ENCODE results near the gene MVP. TPM values are rescaled to one million over a fixed set of nuclear protein-coding genes. Genes with fewer than 3 reads are reported as not detected.

MVP gene
- total RNA-seq, 4 donors from 2014 or later: 82.2 to 162 (median 129) TPM

- TF ChIP-seq EP300 (IDR thresholded peaks at IDR 0.05): no peak
- TF ChIP-seq CTCF (IDR thresholded peaks at IDR 0.05): no peak
- no peak for TF ChIP-seq POLR2AphosphoS5 (IDR thresholded peaks at IDR 0.05)
- no peak for TF ChIP-seq POLR2A (IDR thresholded peaks at IDR 0.05)
- no peak for ATAC-seq
- Histone ChIP-seq H3K27me3 (no peaks in the 10 kb centered on the region), H3K9me3 (no peaks in the 10 kb centered on the region), H3K4me3 (peak overlapping the region in 1 of 2 donors; percentile 84), H3K4me1 (peaks cover 6 to 87% (median 53%) of the 10 kb centered on the region in 3 donors), H3K27ac (peak overlapping the region in 3 of 4 donors; percentile 98), H3K36me3 (peaks cover 0 to 28% of the 10 kb centered on the region in 2 donors)
- WGBS, 2 donors (ENCODE audit: low coverage in 1 of 2): 65 to 100% methylated on average over 1 to 3 of the region's 5 CpGs
Measured at GRCh38 chr16:29814592-29814991, 5.7 kb upstream of the MVP start.

- peaks cover 6 to 87% (median 53%) of the 10 kb centered on the region in 3 donors for H3K4me1 ChIP-seq
- whole genome bisulfite sequencing, 2 donors (ENCODE audit: low coverage in 1 of 2): 1 to 13% methylated on average over 5 to 16 of the region's 39 CpGs
Measured at GRCh38 chr16:29815032-29815721, 5.1 kb upstream of the MVP start.

GRCh38 chr16:29815793-29816693 lies 4.2 kb upstream of the MVP start, which contains the start of gene PAGR1:
Gene PAGR1 (plus strand): TSS chr16:29816152. CDS start chr16:29816526, 374 bp downstream.
- Histone ChIP-seq H3K4me3 (peak within 1 kb of the TSS; percentile 58 to 84), H3K9me3 (no peaks in the 10 kb centered on the region), H3K27me3 (no peaks in the 10 kb centered on the region), H3K27ac (peak within 1 kb of the TSS; percentile 84 to 98 (median 98)), H3K36me3 (peaks cover 0 to 20% of the 10 kb centered on the region in 2 donors), H3K4me1 (peaks cover 2 to 85% (median 45%) of the 10 kb centered on the region in 3 donors)
- ATAC-seq: peak; percentile 85
- TF ChIP-seq POLR2AphosphoS5 (IDR thresholded peaks at IDR 0.05): peak; percentile 65
- TF ChIP-seq EP300 (IDR thresholded peaks at IDR 0.05): no peak
- peak in 3 of 4 experiments; percentile 84 to 98 (median 91) for TF ChIP-seq CTCF (IDR thresholded peaks at IDR 0.05)
- peak; percentile 32 to 49 for TF ChIP-seq POLR2A (IDR thresholded peaks at IDR 0.05)
- WGBS, 2 donors (ENCODE audit: low coverage in 1 of 2): 0 to 1% methylated on average over 10 to 23 of the region's 70 CpGs

More at GRCh38 chr16:29815032-29815721, 5.1 kb upstream of the MVP start:
- H3K4me3 ChIP-seq: peak overlapping the region; percentile 25 to 84
- TF ChIP-seq POLR2A (IDR thresholded peaks at IDR 0.05) (no peak), CTCF (IDR thresholded peaks at IDR 0.05) (no peak), POLR2AphosphoS5 (IDR thresholded peaks at IDR 0.05) (no peak), EP300 (IDR thresholded peaks at IDR 0.05) (no peak)
- no peak for ATAC-seq
- H3K27me3 ChIP-seq: no peaks in the 10 kb centered on the region
- H3K9me3 ChIP-seq: no peaks in the 10 kb centered on the region
- peak overlapping the region; percentile 60 to 98 (median 98) for H3K27ac ChIP-seq
- peaks cover 0 to 22% of the 10 kb centered on the region in 2 donors for H3K36me3 ChIP-seq

- peak; percentile 44 for ATAC-seq
- Histone ChIP-seq H3K4me3 (peak overlapping the region; percentile 58 to 84), H3K4me1 (peaks cover 2 to 86% (median 51%) of the 10 kb centered on the region in 3 donors), H3K36me3 (peaks cover 0 to 20% of the 10 kb centered on the region in 2 donors), H3K27me3 (no peaks in the 10 kb centered on the region), H3K9me3 (no peaks in the 10 kb centered on the region), H3K27ac (peak overlapping the region; percentile 84 to 98 (median 98))
- 6 to 9% methylated on average over 3 to 14 of the region's 37 CpGs for WGBS, 2 donors (ENCODE audit: low coverage in 1 of 2)
- no peak for TF ChIP-seq CTCF (IDR thresholded peaks at IDR 0.05)
- peak; percentile 39 for TF ChIP-seq POLR2AphosphoS5 (IDR thresholded peaks at IDR 0.05)
- no peak for TF ChIP-seq EP300 (IDR thresholded peaks at IDR 0.05)
- TF ChIP-seq POLR2A (IDR thresholded peaks at IDR 0.05): peak; percentile 2 to 49
Measured at GRCh38 chr16:29816694-29817441, 3.4 kb upstream of the MVP start.

All from gastroesophageal sphincter (tissue), 4 donors.